ENCODE results near the gene TLCD4. TPM values are rescaled to one million over a fixed set of nuclear protein-coding genes. Genes with fewer than 3 reads are reported as not detected.

TLCD4 gene
- total and polyA plus RNA-seq, 2 of the 13 experiments (the other 11 are each of a cell fraction or from before 2014, with no cell fraction given), result 4.7 to 14.5 TPM

DNA sequence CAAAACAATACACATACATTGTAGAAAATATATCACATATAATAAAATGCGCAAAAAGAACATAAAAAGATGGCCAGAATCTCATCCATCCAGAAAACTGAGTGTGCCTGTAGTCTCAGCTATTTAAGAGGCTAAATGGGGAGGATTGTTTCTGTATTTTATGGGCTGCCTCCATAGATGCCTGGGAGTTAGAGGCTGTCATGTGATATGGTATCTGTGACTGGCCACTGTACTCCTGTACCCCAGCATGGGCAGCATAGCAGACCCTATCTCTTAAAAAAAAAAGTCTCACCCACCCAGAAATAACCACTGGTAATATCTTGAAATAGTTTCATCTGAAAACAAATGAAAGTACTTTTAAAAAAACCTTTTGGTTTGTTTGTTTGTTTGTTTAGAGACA, 3.5 kb upstream of the TLCD4 start:
- DNase-seq (ENCODE audit: low spot score), result no peak
- Histone ChIP-seq H3K4me2 (ENCODE audit: low read depth, low read length) (no peak overlapping the region), H2AFZ (ENCODE audit: low read length) (no peak overlapping the region), H4K20me1 (ENCODE audit: insufficient read depth, low read length) (no peaks in the 10 kb centered on the region), H3K9ac (ENCODE audit: insufficient read depth, low read depth, low read length) (no peak overlapping the region), H3K79me2 (ENCODE audit: insufficient read depth, low read length) (peaks cover 10% of the 10 kb centered on the region), H3K36me3 (replicated peaks in 1 of 2; ENCODE audit: control insufficient read depth in 1 of 2, insufficient read depth in 2 of 2, low read length in 2 of 2) (no peaks in the 10 kb centered on the region), H3K4me3 (replicated peaks in 1 of 3; ENCODE audit: insufficient read depth in 1 of 3, low read depth in 2 of 3, low read length in 3 of 3) (no peak overlapping the region), H3K27me3 (ENCODE audit: control insufficient read depth in 1 of 2, insufficient read depth in 2 of 2, low read length in 2 of 2) (no peaks in the 10 kb centered on the region; a peak in 2 of 5 replicates), H3K9me3 (ENCODE audit: low read length) (no peaks in the 10 kb centered on the region), H3K4me1 (ENCODE audit: insufficient read depth, low read length) (peaks cover 29% of the 10 kb centered on the region), H3K27ac (ENCODE audit: extremely low read length, insufficient read depth, low read length) (no peak overlapping the region)
- intact Hi-C loops (cut with micrococcal nuclease; ENCODE audit: unreplicated experiment) (no loop called here), in situ Hi-C loops (cut with HindIII; ENCODE audit: extremely low pct_ligation_motif_present, low pct_unique_long_range_greater_than_20kb) (no loop called here)
- BruUV-seq (replicated peaks), result no TSS peak
- POLR2A ChIA-PET, result no interaction called here
- CTCF ChIA-PET (ENCODE audit: low intra/inter-chr PET ratio, low total read pairs), result no interaction called here
- TF ChIP-seq MLXIP (CRISPR knock-in tag; IDR thresholded peaks at IDR 0.05; ENCODE audit: borderline replicate concordance) (no peak), TBP (CRISPR knock-in tag; IDR thresholded peaks at IDR 0.05) (no peak), TARDBP (CRISPR knock-in tag; IDR thresholded peaks at IDR 0.05) (no peak), ZNF790 (CRISPR knock-in tag; IDR thresholded peaks at IDR 0.05; ENCODE audit: borderline replicate concordance) (no peak), FLYWCH1 (CRISPR knock-in tag; IDR thresholded peaks at IDR 0.05) (no peak), ZNF414 (CRISPR knock-in tag; IDR thresholded peaks at IDR 0.05) (no peak), ZFYVE20 (CRISPR knock-in tag; IDR thresholded peaks at IDR 0.05; ENCODE audit: borderline replicate concordance, low read depth) (no peak), BRF2 (CRISPR knock-in tag; IDR thresholded peaks at IDR 0.05) (no peak), SIX4 (CRISPR knock-in tag; IDR thresholded peaks at IDR 0.05) (no peak), ZNF883 (CRISPR knock-in tag; IDR thresholded peaks at IDR 0.05; ENCODE audit: not compliant biosample characterization) (no peak), SP5 (CRISPR knock-in tag; IDR thresholded peaks at IDR 0.05; ENCODE audit: borderline replicate concordance, low read depth) (no peak), ZNF784 (CRISPR knock-in tag; IDR thresholded peaks at IDR 0.05; ENCODE audit: borderline replicate concordance) (no peak), DR1 (CRISPR knock-in tag; IDR thresholded peaks at IDR 0.05) (no peak), ZNF530 (CRISPR knock-in tag; IDR thresholded peaks at IDR 0.05; ENCODE audit: low read depth) (no peak), ZSCAN31 (CRISPR knock-in tag; IDR thresholded peaks at IDR 0.05; ENCODE audit: low read depth) (no peak)
- TF ChIP-seq, protein P1, sequence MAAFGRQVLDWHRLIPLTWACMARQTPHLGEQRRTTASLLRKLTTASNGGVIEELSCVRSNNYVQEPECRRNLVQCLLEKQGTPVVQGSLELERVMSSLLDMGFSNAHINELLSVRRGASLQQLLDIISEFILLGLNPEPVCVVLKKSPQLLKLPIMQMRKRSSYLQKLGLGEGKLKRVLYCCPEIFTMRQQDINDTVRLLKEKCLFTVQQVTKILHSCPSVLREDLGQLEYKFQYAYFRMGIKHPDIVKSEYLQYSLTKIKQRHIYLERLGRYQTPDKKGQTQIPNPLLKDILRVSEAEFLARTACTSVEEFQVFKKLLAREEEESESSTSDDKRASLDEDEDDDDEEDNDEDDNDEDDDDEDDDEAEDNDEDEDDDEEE (CRISPR knock-in tag; IDR thresholded peaks at IDR 0.05), result no peak
- TF ChIP-seq, protein P2, sequence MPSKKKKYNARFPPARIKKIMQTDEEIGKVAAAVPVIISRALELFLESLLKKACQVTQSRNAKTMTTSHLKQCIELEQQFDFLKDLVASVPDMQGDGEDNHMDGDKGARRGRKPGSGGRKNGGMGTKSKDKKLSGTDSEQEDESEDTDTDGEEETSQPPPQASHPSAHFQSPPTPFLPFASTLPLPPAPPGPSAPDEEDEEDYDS (CRISPR knock-in tag; IDR thresholded peaks at IDR 0.05), result no peak
- ATAC-seq, result no peak
- WGBS (ENCODE audit: low lambda C conversion rate), result 91% methylated on average over 1 of the region's 1 CpG
- FAIRE-seq, result no peak
